ENCODE data around the gene HGFAC.

HGFAC gene

DNA sequence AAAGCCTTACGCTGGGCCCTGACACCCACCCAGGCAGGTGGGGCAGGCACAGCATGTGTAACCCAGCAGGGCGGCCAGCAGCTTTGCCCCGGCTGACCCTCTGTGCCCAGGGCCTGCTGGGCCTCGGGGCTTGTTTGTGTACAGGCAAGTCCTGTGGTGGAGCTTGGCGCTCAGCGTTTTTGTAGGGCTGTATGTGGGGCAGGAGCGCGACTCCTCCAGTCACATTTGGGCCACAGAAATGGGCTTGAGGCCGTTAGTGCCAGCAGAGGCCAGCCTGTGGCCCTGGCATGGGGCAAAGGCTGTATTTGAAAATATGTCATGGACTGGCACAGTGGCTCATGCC is 14.7 kb upstream of the HGFAC start:
- DNase-seq, result no peak

DNA sequence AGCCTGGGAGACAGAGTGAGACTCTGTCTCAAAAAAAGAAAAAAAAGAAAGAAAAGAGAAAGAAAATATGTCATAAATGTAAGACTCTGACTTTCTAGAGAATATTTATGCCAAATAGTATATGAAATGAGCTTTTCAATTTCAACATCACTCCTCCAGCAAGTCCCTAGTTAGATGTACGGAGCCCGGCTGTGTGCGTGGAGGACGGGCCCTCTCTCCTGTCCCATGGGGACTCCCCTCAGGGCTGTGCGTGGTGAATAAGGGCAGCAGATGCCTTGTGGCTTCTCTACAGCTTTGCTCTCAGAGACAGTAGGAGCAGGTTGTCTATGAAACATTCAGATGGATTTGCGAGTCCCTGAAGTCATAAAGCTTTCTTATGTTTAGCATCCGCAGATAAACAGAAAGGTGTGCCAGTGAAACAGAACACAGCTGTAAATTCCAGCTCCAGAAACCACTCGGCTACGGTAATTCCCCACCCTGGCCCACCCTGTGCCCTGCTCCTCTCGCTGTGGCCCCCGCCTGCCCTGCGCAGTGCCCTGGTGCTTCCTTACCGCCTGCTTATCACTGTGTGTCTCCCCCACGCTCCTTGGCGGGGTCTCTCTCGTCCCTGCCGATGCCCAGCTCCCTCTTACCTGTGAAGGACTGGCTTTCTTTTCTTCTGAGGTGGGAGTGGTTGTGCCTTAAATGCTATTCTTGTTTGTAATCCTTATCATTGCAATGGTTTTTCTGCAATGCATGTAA is 13.9 kb upstream of the HGFAC start:
- DNase-seq, result no peak

DNA sequence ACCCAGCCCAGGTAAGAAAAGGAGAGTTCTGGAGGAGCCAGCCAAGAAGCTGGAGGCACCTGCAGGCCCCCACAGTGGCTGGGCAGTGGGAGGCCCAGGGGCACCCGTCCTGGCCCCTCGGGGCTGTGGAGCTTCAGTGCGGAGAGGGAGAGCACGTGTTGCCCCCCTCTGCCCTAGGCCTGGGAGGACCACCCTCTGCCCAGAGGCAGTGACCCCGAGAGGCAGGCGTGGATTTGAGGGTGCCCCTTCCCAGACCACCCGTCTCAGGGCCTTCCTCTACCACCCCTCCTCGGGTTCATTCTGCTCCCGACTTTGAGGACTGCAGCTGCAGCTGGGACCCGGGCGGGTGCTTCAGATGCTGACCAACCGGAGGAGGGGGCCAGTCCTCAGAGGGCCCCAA is 12.1 kb upstream of the HGFAC start:
- DNase-seq, result no peak

DNA sequence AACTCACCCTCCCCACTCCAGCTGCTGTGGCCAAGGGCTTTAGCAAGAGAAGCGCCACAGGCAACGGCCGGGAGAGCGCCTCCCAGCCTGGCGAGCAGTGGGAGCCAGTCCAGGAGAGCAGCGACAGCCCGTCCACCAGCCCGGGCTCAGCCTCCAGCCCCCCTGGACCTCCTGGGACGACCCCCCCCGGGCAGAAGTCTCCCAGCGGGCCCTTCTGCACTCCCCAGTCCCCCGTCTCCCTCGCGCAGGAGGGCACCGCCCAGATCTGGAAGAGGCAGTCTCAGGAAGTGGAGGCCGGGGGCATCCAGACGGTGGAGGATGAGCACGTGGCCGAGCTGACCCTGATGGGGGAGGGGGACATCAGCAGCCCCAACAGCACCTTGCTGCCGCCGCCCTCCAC is 11.2 kb upstream of the HGFAC start:
- DNase-seq, result no peak

DNA sequence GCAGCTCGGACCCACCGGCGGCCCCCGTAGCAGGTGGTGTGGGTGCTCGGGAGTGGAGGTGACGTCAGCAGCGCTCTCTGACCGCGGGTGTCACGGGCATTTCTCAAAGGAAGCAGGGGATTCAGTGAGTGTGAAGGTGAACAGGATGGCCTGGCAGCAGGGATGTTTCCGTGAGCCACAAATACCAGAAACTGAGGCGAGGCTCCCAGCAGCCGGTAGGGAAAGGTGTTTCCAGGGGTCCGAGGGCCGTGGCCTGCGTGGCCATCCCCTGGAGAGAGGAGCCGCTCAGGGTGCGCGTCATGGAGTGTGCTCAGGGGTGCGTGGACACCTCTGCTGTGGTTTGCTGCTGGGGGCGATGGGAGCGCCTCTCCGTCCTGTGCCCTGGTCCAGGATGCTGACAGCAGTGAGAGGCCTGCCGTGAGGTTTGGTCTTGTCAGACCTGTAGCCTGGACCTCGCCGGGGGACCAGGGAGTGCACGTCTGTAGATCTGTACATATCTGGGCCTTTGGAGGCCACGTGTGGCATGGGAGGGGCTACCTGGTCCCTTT is 10.2 kb upstream of the HGFAC start:
- DNase-seq, result no peak

DNA sequence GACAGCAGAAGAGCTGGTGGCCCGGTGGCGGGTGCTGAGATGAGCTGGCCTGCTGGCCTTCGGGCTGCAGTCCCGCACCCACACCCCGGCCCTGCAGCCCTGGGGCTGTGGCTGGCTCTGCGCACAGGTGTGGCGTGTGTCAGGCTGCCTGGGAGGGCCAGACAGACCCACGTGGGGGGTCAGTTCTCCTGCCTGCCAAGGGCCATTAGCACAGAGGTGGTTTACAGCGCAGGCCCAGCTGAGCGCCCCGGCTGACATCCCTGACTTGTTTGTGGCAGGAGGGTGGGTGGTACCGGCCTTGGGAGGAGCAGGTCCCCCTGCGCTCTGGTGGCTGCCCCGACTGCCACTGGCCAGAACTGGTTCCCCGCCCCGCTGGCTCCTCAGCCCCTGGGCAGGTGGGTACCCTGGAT is 9.4 kb upstream of the HGFAC start:
- no peak for DNase-seq

DNA sequence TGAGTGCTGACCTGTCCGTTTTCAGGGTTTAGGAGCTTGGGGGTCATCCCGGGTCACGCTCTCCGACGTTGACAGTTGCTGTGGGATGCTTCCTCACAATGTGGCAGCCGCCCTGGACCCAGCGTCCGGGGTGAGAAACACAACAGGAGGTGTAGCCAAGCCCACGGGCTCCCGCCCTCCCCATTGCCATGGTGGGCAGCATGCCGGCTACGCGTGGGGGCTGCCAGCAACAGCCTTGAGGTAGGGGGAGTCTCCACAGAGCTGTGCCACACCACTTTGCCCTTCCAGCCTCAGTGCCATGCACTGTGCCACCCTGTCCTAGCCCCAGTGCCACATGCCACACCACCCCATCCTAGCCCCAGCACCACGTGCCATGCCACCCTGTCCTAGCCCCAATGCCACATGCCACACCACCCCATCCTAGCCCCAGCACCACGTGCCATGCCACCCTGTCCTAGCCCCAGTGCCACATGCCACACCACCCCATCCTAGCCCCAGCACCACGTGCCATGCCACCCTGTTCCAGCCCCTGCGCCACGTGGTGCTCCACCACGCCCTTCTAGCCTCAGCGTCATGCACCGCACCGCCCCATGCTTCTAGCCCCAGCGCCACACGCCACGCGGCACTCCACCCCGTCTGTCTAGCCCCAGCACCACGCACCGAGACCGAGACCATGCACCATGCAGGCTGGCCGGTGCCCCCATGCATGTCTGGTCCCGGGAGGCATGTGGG is 8.5 kb upstream of the HGFAC start:
- no peak for DNase-seq

DNA sequence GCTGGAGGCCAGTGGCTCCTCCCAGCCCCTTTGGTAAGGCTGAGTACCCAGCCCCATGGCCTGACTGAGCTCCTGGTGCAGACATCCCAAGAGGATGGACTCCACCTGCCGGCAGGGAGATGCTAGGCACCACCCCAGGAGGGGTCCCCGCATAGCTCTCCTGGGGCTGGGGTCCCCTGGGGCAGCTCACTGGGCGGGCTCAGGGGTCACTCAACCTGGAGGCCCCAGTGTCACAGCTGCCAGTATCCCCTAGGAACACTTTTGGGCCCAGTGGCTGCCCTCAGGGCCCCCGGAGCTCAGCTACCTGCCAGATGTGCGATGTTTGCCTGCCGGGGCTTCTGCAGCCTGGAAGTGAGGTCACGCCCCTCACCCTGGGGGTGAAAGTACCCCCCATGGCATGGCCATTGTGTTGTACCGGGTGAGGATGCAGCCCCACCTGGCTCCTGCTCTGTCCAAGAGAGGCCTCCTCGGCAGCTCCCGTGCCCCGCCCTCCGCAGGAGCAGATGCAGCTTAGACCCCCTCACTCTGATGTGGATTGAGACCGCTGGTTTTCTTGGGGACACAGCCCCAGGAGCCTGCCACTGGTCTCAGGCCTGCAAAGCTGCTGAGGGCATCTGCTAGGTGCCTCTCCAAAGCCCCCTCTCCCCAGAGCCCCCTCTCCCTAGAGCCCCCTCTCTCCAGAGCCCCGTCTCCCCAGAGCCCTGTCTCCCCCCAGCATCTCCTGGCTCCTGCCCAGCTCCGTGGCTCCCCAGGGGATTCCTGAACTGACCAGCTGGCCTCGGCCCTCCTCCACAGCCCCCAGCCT is 6.7 kb upstream of the HGFAC start:
- DNase-seq, result no peak

DNA sequence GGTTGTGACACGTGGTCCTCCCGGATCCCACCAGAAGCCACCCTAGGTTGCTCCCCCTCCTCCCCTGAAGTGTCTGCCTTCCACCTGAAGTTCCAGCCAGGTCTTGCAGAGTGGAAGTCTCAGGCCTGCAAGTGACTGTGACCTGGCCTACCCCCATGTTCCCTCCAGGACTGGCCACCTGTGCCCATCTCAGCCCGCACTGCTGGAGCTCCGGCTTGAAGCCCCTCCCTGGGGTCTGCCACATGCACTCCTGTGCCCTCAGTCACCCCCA is 6.1 kb upstream of the HGFAC start:
- DNase-seq, result no peak

DNA sequence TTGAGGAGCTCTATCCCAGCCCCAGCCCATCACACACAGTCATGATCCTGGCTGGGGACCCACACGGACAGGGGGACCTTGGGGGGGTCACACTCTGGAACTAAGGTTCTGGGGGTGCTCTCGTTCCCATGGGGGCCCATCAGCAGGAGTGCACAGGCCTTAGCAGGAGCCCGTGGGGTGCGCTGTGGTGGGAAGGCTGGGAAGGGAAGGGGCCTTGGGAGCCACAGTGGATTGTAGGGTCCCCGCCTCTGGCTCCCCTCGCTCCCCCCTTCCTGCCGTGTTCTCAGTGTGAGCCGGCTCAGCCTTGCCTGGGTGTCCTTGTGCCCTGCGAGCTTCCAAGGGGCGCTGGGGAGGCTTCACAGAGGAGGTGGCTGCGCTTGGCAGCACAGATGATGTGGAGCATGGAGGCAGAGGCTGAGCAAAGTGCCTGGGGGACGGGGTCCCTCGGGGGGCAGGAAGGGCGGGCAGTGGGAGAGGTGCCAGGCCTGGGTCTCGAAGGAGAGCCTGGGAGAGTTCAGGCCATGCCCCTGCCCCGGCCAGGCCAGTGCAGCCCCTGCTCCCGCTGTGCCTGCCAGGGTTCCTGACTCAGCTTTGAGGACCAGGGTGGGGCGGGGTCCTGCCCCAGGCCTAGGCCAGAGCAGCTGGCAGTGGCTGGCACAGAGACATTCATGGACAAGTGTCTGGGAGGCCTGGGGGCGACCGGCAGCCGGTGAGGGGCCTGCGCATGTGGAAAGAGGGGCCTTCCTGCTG is 5.5 kb upstream of the HGFAC start:
- DNase-seq, result no peak

DNA sequence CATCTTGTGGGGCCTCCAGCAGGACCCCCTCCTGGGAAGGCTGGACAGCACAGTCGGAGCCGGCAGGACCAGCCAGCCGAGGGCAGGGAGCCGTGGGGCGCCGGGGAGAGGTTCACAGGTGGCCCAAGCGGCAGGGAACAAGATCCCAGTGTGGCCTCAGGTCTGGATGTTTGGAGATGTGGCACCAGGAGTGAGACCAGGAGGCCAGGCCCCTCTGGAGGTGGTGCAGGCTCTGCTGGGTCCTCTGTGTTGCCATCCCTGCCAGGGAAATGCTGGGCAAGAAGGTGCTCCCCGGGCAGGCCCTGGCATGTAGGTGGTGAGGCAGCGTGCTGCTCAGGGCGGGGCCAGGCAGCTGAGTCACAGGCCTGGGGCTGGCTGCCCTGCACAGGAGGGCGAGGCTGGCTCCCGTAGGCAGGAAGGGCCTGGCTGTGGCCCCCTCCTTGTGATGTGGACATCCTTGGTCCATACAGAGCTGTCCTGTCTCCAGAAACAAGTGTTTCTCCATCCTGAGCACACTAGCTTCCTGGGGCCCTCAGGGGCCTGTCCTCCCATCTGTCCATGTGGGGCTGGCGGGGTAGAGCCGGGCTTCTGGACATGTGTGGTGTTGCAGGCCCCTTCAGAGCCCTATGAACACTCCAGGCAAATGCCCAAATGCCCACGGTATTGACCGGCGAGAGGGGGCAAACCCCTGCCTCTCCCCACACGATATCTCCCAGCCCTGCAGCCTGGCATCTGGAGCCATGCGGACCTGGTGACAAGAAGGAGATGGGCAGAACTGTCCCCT is 4.8 kb upstream of the HGFAC start:
- DNase-seq, result no peak

DNA sequence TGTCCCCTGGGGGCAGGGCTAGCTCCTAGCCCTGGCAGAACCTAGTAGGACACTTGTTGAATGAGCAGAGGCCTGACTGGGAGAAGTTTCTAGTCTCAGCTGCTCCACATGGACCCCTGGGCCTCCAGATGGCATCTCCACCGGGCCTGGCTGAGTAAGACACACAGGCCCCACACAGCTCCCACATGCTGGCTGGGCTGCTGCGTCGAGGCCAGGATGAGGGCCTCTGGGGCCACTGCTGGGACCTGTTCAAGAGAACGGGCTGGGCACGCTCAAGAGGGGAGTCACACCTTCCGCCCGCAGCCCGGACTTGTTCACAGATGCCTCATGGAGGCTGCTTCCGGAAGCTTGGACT is 4.2 kb upstream of the HGFAC start:
- no peak for DNase-seq

DNA sequence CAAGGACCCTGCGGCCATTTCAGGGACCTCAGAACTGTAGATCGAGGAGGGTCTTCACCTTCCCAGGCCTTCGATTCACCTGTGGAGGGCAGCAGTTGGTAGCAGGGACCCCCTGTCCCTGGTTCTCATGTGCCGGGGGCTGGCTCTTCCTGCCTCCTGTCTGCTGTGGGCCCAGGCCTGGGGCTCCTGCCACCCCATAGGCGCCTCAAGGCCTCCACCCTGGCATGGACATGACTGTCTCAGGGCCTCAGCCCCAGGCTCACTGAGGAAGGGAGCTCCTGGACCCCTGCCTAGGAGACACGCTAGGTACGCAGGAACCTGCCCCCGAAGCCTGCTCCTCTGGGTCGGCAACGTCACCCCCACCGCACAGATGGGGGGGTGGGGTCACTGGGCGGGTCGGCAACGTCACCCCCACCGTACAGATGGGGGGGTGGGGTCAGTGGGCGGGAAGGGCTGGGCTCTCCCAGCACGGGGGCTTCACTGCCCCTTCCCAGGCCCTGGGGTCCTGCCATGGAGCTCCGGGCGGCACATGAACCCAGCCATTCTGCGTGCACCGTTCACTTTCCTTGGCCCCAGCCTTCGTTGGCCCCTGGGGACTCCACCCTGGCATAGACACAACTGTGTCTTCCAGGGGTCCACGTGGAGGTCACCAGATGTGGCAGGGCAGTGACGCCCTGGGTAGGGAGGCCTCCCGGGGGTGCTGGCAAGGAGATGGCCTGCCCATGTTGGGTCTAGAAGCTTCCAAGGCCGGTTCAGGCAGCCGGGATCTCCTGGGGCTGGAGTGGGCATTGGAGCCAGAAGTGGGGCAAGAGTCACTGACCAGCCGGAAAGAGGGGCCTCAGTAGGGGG is 3.5 kb upstream of the HGFAC start:
- no peak for DNase-seq

DNA sequence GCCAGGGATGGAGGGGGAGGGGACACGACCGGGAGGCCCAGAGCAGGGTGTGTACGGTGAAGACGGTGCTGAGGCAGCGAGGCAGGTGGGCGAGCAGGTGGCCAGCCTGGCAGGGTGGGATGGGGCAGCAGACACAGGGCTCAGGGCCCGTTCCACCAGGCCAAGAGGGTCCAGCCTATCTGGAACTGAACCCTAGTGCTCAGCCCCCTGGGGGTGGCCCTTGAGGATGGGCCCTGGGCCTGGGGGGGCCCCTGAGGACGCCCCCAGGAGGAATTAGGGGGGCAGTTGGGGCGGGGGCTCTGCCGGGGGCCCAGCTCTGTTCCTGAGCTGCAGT is 3.0 kb upstream of the HGFAC start:
- DNase-seq, result no peak

DNA sequence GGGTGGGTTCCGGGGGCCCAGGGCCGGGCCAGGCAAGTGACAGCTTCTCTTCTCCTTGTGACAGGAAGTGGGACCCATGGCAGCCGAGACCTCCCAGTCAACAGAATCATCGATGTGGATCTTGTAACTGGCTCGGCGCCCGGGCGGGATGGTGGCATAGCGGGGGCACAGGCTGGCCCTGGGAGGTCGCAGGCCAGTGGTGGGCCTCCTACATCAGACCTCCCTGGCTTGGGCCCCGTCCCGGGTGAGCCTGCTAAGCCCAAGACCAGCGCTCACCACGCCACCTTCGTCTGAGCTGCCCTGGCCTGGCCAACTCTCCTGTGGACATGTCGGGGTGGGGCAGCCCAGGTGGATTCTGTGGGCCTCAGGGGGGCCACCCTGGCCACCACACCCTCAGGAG is 2.4 kb upstream of the HGFAC start:
- DNase-seq, result no peak

DNA sequence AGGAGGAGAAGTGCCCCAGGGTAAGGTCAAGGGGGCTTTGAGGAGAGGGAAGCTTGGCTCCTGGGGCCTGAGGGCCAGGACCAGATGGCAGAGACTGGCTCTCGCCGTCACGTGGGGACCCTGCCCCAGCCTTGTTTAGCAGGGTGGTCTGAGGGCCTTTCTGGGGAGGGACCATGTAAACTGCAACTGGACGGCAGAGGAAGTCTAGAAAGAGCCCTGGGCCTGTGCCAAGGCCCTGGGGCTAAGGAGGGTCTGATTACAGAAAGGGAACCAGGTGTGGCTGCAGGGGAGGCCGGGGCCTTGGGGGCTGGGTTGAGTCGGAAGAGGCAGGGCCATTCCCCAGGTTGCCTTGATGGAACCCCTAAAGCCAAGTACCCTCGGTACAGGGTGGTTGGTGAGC is 1.8 kb upstream of the HGFAC start:
- no peak for DNase-seq

DNA sequence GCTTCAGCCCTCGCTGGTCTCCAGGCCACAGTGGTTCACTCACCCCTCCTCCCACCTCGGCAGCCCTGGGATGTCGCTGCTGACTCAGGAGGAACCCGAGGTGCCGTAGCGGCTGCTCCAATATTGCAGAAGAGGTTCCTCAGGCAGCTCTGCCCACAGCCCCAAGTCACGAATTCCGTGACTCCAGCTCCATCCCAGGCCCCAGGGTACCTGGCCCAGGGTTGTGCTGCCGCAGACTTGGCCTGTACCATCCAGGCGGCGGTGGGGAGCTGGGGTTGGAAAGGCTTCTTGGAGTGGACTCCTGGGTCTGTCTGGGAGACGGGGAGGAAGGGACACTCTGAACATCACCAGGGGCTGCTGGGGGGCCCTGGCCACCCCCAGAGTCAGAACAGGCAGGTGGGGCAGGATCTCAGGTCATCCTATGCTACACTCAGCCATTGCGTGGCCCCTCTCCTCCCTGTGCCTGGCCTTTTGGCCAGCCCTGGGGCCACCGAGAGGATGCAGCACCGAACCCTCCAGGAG is 728 bp upstream of the HGFAC start:
- DNase-seq, result no peak

DNA sequence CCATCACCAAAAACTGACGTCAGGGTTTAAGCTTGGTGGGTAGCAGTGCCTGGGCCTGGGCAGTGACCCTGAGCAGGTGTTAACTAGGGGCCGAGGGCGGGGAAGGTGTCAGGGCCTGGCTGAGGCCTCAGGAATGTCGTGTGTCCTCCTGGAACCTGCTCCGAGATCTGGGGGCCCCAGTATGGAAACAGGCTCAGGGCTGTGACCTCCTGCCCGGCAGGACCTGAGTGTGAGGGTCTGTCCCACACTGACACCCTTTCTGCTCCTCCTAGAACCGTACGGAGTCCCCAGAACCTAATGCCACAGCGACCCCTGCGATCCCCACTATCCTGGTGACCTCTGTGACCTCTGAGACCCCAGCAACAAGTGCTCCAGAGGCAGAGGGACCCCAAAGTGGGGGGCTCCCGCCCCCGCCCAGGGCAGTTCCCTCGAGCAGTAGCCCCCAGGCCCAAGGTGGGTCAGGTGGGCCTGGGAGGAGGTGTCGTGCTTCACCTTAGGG is 741 bp downstream of the HGFAC start:
- no peak for DNase-seq

DNA sequence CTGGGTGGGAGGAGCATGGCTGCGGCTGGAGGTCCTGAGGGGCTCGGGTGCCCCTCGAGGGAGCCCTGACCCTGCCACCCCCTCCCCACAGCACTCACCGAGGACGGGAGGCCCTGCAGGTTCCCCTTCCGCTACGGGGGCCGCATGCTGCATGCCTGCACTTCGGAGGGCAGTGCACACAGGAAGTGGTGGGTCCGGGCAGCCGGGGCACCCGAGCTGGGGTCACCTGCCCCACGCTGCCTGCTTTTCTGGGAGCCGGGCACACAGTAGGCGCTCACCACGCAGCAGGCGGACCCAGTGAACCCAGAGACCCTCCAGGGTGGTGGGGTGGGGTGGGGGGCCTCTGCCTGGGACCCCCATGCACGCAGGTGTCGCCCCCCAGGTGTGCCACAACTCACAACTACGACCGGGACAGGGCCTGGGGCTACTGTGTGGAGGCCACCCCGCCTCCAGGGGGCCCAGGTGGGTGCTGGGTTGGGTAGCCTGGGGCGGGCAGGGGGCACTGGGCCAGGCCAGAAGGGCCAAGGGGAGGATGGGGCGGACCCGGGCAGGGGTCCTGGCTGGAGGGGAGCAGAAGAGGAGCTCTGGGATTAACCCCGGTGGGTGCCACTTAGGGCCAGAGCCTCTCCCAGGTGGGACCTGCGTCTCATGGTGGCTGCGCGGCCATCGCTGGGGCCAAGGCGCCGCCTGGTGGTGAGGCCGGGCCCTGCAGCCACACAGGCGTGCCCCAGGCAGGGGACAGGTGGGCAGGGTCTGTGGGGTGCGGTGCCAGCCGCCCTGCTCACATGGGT is 1.4 kb downstream of the HGFAC start:
- DNase-seq, result peak; percentile 67

DNA sequence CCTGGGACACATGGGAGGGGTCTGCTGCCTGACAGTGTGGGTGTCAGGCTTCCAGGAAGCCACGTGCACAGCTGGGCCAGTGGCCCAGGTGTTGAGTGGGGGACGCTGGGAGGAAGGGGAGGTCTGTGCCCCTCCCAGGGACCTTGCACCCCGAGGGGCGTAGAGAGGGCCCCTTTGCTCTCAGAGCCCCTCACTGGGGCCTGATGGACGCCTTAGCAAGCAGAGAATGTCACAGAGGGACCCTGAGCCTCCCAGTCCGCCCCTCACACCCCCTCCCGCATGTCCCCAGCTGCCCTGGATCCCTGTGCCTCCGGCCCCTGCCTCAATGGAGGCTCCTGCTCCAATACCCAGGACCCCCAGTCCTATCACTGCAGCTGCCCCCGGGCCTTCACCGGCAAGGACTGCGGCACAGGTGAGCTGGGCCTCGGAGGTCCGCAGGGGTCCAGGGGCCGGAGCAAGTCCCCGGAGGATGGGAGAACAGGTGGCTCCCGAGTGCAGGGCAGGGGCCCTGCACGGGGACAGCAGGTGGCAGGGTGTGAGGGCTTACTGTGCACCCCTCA is 2.1 kb downstream of the HGFAC start:
- DNase-seq, result no peak

All from stimulated activated CD4-positive, alpha-beta T cell treated with anti-CD3 and anti-CD28 coated beads, Interleukin-4, amount 100 ng/mL, for 1 hour (primary cell).